Peyer's patch (tissue), 4 donors: ENCODE measurements around the gene OSBPL7. TPM values are rescaled to one million over a fixed set of nuclear protein-coding genes. Genes with fewer than 3 reads are reported as not detected.

Experiments
- DNase-seq, 3 donors: peaks; one replicate each; pipeline ENCODE4 v3.0.0-alpha.2; 2017 to 2019
- H3K27ac ChIP-seq, 4 donors: fragments of 200-600 bp; sonication (generic); one replicate each; pipeline ENCODE4 v1.5.1; 2016 to 2019
- H3K27me3 ChIP-seq, 2 donors: fragments of 200-600 bp; sonication (generic); one replicate each; pipeline ENCODE4 v1.5.1; 2019
- H3K36me3 ChIP-seq, 3 donors: fragments of 200-600 bp; sonication (generic); one replicate each; pipeline ENCODE4 v1.5.1; 2016 to 2019
- H3K4me1 ChIP-seq, 4 donors: fragments of 200-600 bp; sonication (generic); one replicate each; pipeline ENCODE4 v1.5.1; 2016 to 2019
- H3K4me3 ChIP-seq, 4 donors: fragments of 200-600 bp; sonication (generic); 1 replicate in 3 of 4; 2 replicates in 1 of 4; pipeline ENCODE4 v1.5.1; 2016 to 2019; ENCODE audit warnings: mild to moderate bottlenecking in 1 of 4
- H3K9me3 ChIP-seq, 4 donors: fragments of 200-600 bp; sonication (generic); one replicate each; pipeline ENCODE4 v1.5.1; 2016 to 2019; ENCODE audit warnings: mild to moderate bottlenecking in 1 of 4
- CTCF ChIP-seq, 6 experiments: fragments of 450-650 bp in 4 of 6; fragments of 200-600 bp in 2 of 6; sonication (generic) in 1 of 6; IDR thresholded peaks; one replicate each; pipeline ENCODE4 v1.5.1; 2017 to 2019; ENCODE audit warnings: antibody characterized with exemption in 6 of 6, mild to moderate bottlenecking in 3 of 6, moderate library complexity in 1 of 6
- POLR2A ChIP-seq, 2 donors: fragments of 450-650 bp; IDR thresholded peaks; one replicate each; pipeline ENCODE4 v1.5.1; 2017; ENCODE audit warnings: antibody characterized with exemption in 2 of 2, mild to moderate bottlenecking in 2 of 2, moderate library complexity in 2 of 2
- total RNA-seq, 4 donors: library from RNA; depleted of rRNA; stranded (reverse); fragments of >200 nt; gene quantifications; one replicate each; pipeline ENCODE4 v1.1.0, GENCODE V29; 2016

The OSBPL7 gene
- total RNA-seq, 4 donors from 2014 or later, result 31.4 to 104 (median 70.9) TPM

GRCh38 chr17:47819475-47819874 lies 2.1 kb downstream of the OSBPL7 start:
- peaks cover 0 to 60% (median 0%) of the 10 kb centered on the region in 3 donors for H3K36me3 ChIP-seq
- no peak for DNase-seq
- no peaks in the 10 kb centered on the region for H3K9me3 ChIP-seq
- no peaks in the 10 kb centered on the region for H3K27me3 ChIP-seq
- H3K27ac ChIP-seq, result peak overlapping the region in 3 of 4 donors; percentile 79 to 91 (median 84)
- H3K4me3 ChIP-seq, result peak overlapping the region in 1 of 4 donors; percentile 73
- TF ChIP-seq POLR2A (IDR thresholded peaks at IDR 0.05), result no peak
- TF ChIP-seq CTCF (IDR thresholded peaks at IDR 0.05), result no peak
- H3K4me1 ChIP-seq, result peaks cover 0 to 22% (median 13%) of the 10 kb centered on the region in 4 donors

GRCh38 chr17:47818002-47818695 lies 3.4 kb downstream of the OSBPL7 start:
- no peak for DNase-seq
- H3K4me3 ChIP-seq, result no peak overlapping the region
- H3K4me1 ChIP-seq, result peaks cover 0 to 22% (median 13%) of the 10 kb centered on the region in 4 donors
- TF ChIP-seq CTCF (IDR thresholded peaks at IDR 0.05), result no peak
- no peak for TF ChIP-seq POLR2A (IDR thresholded peaks at IDR 0.05)
- H3K9me3 ChIP-seq, result no peaks in the 10 kb centered on the region
- H3K36me3 ChIP-seq, result peaks cover 0 to 62% (median 0%) of the 10 kb centered on the region in 3 donors
- H3K27ac ChIP-seq, result no peak overlapping the region
- H3K27me3 ChIP-seq, result no peaks in the 10 kb centered on the region

GRCh38 chr17:47816947-47817346 lies 4.6 kb downstream of the OSBPL7 start:
- no peaks in the 10 kb centered on the region for H3K9me3 ChIP-seq
- H3K36me3 ChIP-seq, result peaks cover 0 to 74% (median 0%) of the 10 kb centered on the region in 3 donors
- TF ChIP-seq POLR2A (IDR thresholded peaks at IDR 0.05), result no peak
- no peak for TF ChIP-seq CTCF (IDR thresholded peaks at IDR 0.05)
- H3K27ac ChIP-seq, result no peak overlapping the region
- DNase-seq, result no peak
- no peak overlapping the region for H3K4me3 ChIP-seq
- no peaks in the 10 kb centered on the region for H3K27me3 ChIP-seq
- H3K4me1 ChIP-seq, result peaks cover 0 to 18% (median 9%) of the 10 kb centered on the region in 4 donors

- H3K4me1 ChIP-seq, result peaks cover 0 to 17% (median 8%) of the 10 kb centered on the region in 4 donors
- no peak overlapping the region for H3K27ac ChIP-seq
- no peak overlapping the region for H3K4me3 ChIP-seq
- H3K9me3 ChIP-seq, result no peaks in the 10 kb centered on the region
- no peaks in the 10 kb centered on the region for H3K27me3 ChIP-seq
- DNase-seq, result no peak
- TF ChIP-seq CTCF (IDR thresholded peaks at IDR 0.05), result no peak
- no peak for TF ChIP-seq POLR2A (IDR thresholded peaks at IDR 0.05)
- H3K36me3 ChIP-seq, result peaks cover 0 to 77% (median 0%) of the 10 kb centered on the region in 3 donors
Measured at GRCh38 chr17:47816111-47816735, 5.4 kb downstream of the OSBPL7 start.

GRCh38 chr17:47815106-47815918 lies 6.3 kb downstream of the OSBPL7 start:
- Histone ChIP-seq H3K9me3 (no peaks in the 10 kb centered on the region), H3K27ac (no peak overlapping the region), H3K4me3 (no peak overlapping the region), H3K36me3 (peaks cover 0 to 79% (median 0%) of the 10 kb centered on the region in 3 donors), H3K4me1 (peaks cover 0 to 17% (median 4%) of the 10 kb centered on the region in 4 donors), H3K27me3 (no peaks in the 10 kb centered on the region)
- TF ChIP-seq POLR2A (IDR thresholded peaks at IDR 0.05) (no peak), CTCF (IDR thresholded peaks at IDR 0.05) (no peak)
- no peak for DNase-seq
